ENCODE data around the gene KISS1.
A peak's percentile ranks its signal among the peaks of the same experiment; 100 is the strongest.

KISS1 gene

GRCh38 chr1:204153667-204154066 is 42.6 kb downstream of the KISS1 start:
- DNase-seq, result no peak

GRCh38 chr1:204152310-204153044 is 43.8 kb downstream of the KISS1 start:
- DNase-seq, result no peak

- DNase-seq, result peak; percentile 21
Observed at GRCh38 chr1:204151552-204152309, 44.6 kb downstream of the KISS1 start, which contains the start of gene ETNK2. ETNK2 (minus strand) TSS chr1:204152044; CDS start chr1:204151852, 192 bp downstream.

DNA sequence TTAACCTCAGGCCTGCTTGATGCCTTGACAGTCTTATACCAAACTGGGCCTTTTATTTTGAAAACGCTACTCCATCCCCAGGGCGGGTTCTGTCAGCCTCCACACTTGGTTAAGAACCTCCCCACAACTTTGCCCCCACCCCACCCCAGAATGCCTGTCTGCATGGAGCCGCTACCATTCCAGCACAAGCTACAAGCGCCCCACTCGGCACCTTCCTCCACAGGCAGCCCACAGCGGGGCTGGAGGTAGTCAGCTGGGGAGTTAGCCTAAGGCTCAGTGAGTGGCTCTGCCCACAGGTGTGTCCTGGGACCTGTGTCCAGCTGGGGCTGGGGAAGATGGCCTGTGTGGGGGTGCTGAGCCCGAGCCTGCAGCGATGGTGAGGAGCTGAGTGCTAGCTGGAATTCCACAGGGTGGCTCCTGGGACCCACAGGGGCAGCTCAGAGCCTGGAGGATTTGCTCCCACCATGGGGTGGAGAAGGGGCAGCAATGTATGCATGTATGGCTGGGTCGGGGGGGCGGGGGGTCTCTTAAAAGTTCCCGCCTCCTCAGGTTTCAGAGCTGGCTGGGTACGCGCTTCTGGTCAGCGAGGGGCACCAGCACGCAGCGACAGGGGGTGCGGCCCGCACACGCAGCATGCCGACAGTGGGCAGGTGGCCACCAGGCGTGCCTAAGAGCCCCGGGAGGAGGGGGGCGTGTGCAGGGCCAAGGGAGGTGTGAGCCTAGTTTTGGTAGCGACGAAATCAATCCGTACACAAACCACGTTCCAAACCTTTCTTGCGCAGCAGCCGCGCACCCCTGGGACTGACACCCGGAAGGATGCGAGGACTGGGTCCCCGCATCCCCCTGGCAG is 45.4 kb downstream of the KISS1 start:
- no peak for DNase-seq

DNA sequence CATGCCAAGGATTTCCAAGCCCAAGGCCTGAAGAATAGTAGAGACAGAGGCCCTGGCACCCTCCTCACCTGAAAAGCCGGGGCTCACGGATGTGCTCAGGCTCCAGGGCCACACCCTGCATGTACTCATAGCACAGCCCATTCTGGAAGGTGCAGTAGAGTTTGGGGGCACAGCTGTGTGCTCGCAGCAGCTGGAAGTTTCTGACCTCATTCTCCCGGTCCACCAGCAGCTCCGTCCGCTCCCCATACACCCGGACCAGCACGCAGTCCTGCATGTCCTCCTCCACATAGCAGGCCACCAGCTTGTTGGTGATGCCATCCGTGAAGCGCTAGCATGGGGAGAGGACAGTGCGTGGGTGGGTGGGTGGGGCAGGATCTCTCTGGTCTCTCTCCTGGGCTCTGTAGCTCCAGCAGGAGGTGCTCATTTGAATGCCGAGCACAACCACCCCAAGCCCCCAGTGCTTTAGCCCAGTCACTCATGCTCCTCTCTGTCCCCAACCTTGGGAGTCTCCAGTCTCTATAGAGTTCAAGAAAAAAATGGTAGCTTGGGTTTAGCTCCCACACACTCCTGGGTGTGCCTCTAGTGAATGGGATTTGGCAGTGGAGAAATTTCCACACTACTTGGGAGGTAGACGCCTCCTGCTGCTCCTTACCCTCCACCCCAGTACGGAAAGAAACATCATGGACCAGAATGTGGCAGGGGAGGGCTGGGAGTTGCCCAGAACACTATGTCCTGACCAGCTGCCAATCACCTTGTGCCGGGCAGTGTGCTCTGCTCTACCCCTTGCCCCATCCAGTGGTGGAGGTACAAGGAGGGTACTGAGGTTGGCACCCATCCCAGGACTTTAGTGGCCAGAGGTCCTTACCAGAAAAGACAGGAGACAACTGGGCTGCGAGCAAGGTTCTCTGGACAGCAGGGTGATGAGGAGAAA is 46.4 kb downstream of the KISS1 start:
- no peak for DNase-seq

DNA sequence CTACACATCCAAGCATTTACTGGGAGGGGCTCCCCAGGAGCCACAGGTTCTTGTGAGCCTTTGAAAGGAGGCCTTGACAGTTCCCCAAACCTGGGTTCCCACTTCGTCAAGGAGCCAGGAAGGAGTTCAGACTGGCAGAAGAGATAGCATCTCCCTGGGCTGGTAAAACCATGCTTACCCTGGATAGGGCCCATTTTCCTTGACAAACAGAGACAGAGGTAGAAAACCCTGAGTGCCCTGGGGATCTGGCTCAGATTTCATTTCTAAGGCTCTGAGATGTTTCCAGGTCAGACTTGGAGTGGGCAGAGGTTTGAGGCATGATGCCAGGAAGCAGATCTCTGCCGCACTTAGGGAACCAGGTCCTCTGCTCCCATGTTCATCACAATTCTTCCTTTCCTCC is 47.2 kb downstream of the KISS1 start:
- DNase-seq, result no peak

DNA sequence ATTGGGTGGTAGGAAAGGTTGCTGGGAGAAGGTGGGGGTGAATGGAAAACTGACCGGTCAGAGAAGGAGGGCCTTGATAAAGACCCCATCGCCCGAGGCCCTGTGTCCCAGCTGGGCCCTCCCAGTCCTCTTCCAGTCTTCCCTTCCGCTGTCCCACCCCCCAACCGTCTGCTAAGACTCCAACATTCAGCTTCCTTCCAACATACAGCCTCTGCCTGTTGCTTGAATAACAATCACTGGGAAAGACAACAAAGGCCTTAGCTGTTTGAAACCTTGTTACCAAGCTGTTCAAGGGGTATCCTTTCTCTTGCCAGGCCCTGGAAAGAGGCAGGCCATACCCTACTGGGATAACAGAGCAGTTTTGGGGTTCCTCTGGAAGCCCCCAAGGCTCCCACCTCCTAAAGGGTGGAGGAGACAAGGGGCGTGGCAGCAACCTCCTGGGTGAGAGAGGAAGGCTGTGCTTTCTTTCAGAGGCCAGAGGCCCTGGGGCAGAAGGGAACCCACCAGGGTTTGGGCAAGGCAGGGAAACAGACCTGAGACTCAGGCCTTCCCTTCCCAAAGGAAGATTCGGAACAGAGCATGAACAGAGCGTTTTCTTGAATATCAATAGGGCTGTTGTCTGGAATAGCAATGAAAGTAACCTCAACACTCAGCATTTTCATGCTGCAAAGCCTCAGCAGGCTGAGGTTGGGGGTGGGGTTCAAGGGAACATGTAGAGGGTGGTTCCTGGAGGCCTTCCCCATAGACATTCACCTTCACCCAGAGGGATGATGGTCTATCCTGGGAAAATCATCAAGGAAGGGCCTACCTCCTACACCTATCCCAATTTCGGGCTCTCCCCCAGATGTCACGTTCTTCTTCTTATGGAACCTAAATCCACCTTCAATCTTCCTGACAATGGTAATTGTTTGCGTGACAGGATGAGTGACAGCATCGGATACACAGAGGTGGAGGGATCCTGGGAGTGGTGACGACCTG is 48.6 kb downstream of the KISS1 start:
- DNase-seq, result no peak

DNA sequence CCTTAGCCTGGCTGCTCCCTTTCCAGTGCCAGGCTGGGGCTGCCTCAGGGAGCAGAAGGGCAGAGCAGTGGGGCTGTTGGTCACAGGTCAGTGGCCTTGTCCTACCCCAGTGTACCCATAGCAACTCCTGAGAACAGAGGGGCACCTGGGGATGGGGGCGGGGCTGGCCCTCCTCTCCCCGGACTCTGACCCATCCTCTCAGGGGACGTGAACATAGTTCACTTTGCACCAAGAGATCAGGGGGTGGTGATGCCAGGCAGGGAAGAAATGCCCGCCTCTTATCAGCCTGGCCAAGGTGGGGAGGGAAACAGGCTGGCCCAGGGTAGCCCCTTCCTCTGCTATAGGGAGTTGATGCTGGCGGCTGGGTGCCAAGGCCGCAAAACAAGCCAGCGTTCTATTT is 49.3 kb downstream of the KISS1 start:
- DNase-seq, result no peak

DNA sequence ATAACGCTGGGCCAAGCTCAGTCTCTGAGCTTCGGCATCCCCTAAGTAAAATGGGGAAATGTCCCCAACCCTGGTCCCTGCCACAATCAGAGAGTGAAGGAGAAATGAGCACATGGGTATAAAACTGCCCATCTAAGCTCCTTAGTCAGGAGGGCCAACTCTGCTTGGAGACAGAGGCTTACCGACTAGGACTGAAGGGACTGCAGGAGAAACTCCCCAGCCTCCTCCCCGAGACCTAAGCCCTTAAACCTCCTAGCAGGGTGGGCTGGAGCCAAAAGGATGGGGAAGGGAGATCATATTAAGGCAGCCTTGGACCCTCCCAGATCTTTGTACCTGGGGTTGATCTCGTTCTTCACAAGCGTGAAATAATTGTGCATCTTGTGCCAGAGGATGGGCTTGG is 50.0 kb downstream of the KISS1 start:
- no peak for DNase-seq

- no peak for DNase-seq
Observed at GRCh38 chr1:204145033-204145504, 51.2 kb downstream of the KISS1 start.

- no peak for DNase-seq
Observed at GRCh38 chr1:204143276-204144041, 52.8 kb downstream of the KISS1 start.

DNA sequence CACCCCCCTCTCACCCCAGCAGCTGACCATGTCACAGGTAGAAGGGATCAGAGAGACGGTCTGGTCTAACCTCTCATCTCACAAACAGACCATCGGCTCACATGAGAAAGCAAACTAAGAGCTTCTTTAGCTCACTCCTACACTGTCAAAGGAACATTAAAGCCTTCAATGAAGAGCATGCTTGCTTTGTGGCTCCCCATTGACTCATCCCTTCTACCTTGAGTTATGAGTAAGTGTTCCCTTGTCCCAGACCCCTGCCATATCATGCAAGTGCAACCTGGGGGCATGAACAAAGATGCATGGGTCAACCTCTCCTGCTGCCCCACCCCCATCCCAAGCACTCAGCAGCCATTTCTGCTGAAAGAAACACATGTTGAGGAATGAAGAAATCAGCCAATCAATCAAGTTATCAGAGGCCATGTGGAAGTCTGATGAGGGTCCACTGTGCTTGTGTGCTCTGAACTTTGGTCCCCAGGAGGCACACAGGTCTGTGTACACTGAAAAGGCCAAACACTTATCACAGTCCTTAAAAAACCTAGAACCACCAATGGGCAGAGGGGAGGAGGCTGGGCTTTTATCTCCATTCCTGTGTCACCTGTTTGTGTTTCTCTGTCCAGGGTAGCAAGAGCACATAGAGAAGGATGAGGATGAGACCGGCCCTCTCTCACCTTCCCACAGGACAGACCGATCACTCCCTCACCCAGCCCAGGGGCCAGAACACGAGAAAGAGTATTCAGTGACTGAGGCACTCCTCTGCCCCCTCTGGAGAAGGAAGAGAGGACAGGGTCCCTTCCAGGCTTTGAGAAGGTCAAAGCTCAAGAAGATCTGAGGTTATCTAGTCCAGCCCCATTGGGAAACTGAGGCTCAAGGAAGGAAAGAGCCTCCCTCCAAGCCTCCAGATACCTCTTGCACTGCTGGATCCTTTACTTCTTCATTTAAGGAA is 54.0 kb downstream of the KISS1 start:
- DNase-seq, result no peak

GRCh38 chr1:204141131-204141530 is 55.2 kb downstream of the KISS1 start:
- no peak for DNase-seq
